Fibroblast of mammary gland (primary cell): ENCODE measurements around the gene IL1RAPL2.

Source experiments
- DNase-seq: peaks from one replicate; pipeline ENCODE4 v3.0.0-alpha.2; 2010; ENCODE audit warnings: low read depth
- H3K4me3 ChIP-seq: 2 replicates; pipeline ENCODE4 v1.5.1; 2011; ENCODE audit warnings: low read depth, mild to moderate bottlenecking, low read length, moderate library complexity; ENCODE audit not compliant: control insufficient read depth
- TF ChIP-seq, protein P1 (sequence below): conservative IDR thresholded peaks from 2 replicates; pipeline ENCODE4 v1.5.1; 2011; ENCODE audit warnings: low read depth, low read length, inconsistent platforms; ENCODE audit not compliant: control insufficient read depth, insufficient read depth

IL1RAPL2 gene

DNA sequence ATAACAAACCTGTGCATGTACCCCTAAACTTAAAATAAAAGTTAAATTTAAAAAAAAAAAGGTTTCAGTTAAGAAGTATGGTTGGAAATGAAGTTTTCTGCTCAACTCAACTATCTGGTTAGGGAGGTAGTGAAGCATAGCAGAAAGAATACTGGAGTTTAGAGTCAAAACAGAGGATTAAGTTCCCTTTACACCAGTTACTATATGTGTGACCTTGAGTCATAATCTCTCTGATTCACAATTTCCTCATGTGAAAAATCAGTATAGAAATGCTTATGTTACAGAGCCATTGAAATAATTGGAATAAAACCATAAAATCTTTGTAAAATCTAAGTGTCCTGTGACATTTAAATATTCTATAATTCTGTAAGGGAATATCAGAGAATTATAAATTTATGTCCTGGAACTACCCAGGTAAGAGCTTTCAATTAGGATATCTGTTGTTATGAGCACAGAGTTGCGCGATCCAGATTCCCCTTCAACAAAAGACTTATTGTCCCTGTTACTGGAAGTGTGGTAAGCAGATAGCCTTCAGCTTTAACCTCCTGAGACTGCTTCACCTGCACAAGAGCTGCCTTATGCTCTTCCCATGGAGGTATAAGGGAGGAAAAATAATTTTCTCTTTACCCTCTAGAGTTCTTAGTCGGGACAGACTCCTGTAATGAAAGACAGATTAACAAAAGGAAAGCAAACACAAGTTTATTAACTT is 1052.5 kb downstream of the IL1RAPL2 start:
- TF ChIP-seq, protein P1, sequence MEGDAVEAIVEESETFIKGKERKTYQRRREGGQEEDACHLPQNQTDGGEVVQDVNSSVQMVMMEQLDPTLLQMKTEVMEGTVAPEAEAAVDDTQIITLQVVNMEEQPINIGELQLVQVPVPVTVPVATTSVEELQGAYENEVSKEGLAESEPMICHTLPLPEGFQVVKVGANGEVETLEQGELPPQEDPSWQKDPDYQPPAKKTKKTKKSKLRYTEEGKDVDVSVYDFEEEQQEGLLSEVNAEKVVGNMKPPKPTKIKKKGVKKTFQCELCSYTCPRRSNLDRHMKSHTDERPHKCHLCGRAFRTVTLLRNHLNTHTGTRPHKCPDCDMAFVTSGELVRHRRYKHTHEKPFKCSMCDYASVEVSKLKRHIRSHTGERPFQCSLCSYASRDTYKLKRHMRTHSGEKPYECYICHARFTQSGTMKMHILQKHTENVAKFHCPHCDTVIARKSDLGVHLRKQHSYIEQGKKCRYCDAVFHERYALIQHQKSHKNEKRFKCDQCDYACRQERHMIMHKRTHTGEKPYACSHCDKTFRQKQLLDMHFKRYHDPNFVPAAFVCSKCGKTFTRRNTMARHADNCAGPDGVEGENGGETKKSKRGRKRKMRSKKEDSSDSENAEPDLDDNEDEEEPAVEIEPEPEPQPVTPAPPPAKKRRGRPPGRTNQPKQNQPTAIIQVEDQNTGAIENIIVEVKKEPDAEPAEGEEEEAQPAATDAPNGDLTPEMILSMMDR, result no peak
- DNase-seq, result peak; percentile 14
- no peak overlapping the region for H3K4me3 ChIP-seq

DNA sequence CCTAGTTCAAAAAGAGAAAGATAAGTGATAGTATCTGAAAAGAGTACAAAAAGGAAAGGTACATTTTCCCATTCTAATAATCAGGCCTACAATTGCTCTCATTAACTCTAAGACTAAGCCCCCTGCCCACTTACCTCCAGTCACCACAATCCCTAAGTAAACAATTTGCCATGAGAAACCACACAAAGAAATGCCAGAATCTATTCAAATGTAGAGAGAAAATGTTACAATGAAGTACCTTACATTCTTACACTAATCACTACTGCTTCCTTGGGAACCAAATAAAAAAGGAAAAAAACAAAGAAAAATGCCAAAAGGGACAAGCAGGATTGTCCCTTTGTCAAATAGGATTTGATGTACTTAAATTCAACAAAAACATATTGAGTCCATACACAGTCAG is 1068.2 kb downstream of the IL1RAPL2 start:
- TF ChIP-seq, protein P1, result no peak
- DNase-seq, result no peak
- H3K4me3 ChIP-seq, result no peak overlapping the region

DNA sequence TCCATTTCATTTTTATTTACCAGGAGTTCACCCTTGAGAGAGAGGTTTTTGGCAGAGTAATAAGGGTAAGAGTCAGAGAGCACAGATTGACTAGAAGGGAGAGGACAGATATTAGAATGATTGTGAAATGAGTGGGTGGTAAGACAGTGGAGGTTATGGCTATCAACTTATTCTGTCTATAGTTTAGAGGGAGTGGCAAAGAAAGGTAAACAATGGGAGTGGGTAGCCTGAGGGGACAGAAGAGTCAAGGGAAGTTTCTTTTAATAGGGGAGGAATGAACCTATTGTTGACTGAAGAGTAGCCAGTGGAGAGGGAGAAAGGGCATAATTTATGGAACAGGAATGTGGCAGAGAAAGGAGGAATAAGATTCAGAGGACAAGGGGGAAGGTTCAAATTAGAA is 1069.8 kb downstream of the IL1RAPL2 start:
- DNase-seq, result no peak
- no peak overlapping the region for H3K4me3 ChIP-seq
- TF ChIP-seq, protein P1, result no peak

DNA sequence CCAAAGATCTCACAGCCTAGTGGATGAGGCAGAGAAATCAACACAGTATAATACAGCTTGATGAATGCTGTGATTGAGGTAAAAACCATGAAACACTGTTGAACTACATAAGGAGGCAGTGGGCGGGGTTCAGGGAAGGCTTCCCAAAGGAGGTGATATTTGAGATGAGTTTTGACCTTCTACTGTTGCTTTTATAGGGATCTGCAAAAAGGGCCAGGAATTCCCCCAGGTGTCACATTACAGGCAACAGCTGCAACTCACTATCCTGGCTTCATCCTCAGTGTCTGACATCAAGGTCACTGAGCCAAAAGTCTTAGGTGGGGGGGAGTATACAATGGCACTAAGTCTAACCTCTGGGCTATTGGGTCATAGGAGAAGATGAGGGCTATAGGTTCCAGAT is 1070.7 kb downstream of the IL1RAPL2 start:
- no peak overlapping the region for H3K4me3 ChIP-seq
- TF ChIP-seq, protein P1, result no peak
- DNase-seq, result peak; percentile 21

DNA sequence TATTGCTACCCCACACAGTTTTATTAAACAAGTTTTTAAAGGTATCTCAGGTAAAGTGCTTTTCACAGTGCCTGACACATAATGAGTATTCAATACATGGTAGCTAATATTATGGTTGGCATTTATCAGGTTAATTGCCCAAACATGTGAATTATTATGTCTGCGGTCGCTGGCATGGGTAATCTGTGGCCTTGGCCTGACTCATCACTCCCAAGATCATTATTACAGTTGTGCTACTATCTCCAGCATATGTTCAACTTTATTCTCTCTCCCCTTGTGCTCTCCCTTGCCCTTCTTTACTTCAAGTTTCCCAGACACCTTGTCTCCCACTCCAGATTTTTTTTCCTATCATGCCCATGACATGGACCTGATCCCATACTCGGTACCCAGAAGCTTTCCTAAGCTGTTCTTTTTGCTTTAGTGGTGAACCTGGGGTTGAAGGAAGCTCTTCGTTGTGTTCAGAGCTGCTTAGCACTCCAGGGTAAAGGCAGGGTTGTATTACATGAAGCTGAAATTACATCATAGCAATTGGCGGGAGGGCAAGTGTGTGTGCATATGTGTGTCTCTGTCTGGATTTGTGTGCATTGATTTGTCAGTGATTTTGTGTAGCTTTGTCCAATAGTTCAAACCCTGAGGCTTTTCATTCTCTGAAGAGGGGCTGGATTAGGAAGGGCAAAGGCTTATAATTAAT is 1079.8 kb downstream of the IL1RAPL2 start:
- TF ChIP-seq, protein P1, result no peak
- peak; percentile 68 for DNase-seq

DNA sequence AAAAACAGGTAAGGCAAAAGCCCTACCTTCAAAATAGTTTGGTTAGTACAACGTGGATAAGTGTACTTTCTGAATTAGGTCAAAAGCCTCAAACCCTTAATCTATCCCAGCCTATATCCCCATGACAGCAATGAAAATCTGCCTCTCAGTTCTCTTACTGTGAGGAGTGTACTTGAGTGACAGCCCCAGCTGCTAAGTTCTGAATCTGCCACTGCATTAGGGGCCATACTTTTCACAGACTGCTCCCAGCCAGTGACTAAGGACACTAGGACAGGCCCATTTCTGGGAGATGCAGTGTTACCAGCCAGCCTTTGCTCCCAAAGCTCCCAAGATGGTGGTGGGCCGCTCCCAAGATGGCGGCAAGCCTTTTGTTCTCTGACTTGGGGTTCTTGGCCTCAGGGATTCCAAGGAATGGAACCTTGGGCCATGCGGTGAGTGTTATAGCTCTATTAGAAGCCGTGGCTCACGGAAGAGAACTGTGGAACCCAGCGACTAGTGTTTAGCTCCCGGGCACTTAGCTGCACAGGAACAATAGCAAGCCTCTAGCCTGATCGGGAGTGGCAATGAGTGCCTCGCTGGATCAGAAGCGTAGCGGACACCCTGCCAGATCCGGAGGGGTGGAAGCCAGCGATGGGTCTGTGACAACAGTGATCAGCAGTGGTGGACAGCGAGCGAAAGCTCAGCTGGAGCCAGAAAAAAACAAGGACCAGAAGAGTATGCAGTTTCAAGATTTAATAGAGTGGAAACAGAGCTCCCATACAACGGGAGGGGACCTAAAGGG is 1080.8 kb downstream of the IL1RAPL2 start:
- no peak for DNase-seq
- H3K4me3 ChIP-seq, result no peak overlapping the region
- TF ChIP-seq, protein P1, result no peak

More for the DNA sequence above, 1079.8 kb downstream of the IL1RAPL2 start:
- H3K4me3 ChIP-seq, result no peak overlapping the region
